HEK293T (cell line): ENCODE results near the gene EVA1C.
"Not testable (repeated sequence)": the region's sequence is repeated elsewhere in the genome, so short reads cannot be mapped to it uniquely, and the experiment has no call there.

Source experiments
- FOXA1 ChIP-seq: fragments of 450-650 bp; IDR thresholded peaks from 2 replicates; pipeline ENCODE4 v1.6.1; 2016; ENCODE audit warnings: mild to moderate bottlenecking
- TF ChIP-seq, protein P1 (sequence below): fragments of 450-650 bp; IDR thresholded peaks from 2 replicates; pipeline ENCODE4 v1.6.1; 2016

DNA sequence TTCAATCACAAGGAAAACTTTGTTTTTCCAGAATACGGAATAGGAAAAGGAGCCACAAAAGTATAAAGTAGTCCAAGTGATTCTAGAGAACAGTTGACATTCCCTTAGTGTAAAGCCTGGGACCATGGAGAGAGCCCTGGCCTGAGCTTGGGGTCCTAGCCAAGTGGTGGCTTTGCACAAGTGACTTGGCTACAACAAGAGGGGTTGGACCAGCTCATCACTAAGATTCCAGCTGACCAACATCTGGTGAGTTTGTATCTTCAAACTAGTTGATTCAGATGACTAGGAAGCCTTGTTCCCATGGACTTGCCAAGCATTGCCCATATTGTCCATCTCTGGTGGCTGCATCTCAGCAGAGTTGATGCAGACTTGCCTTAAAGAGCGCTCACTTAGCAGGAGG is 96.5 kb downstream of the EVA1C start:
- not testable (repeated sequence) for TF ChIP-seq FOXA1
- TF ChIP-seq, protein P1, sequence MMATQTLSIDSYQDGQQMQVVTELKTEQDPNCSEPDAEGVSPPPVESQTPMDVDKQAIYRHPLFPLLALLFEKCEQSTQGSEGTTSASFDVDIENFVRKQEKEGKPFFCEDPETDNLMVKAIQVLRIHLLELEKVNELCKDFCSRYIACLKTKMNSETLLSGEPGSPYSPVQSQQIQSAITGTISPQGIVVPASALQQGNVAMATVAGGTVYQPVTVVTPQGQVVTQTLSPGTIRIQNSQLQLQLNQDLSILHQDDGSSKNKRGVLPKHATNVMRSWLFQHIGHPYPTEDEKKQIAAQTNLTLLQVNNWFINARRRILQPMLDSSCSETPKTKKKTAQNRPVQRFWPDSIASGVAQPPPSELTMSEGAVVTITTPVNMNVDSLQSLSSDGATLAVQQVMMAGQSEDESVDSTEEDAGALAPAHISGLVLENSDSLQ: not testable (repeated sequence)
